ENCODE results near the gene PRMT7. TPM values are rescaled to one million over a fixed set of nuclear protein-coding genes. Genes with fewer than 3 reads are reported as not detected.

Gene PRMT7
- total RNA-seq, 1 experiment from 2014 or later = 156 TPM

- Histone ChIP-seq H3K36me3 (ENCODE audit: control insufficient read depth, insufficient read depth, low read length) (no peaks in the 10 kb centered on the region), H3K4me1 (0 out of 2 replicates have a peak, but pooled peaks cover 4% of the 10 kb centered on the region), H3K4me3 (ENCODE audit: low read depth, low read length) (no peak overlapping the region), H3K27me3 (replicated peaks; ENCODE audit: control insufficient read depth, insufficient read depth, low read length) (no peaks in the 10 kb centered on the region), H3K9me3 (no peaks in the 10 kb centered on the region)
- intact Hi-C loops (cut with micrococcal nuclease; ENCODE audit: unreplicated experiment) = no loop called here
- DNase-seq = no peak
- Mint-ChIP-seq H3K36me3 (ENCODE audit: insufficient read depth, unreplicated experiment) (peaks cover 33% of the 10 kb centered on the region), H3K27ac (ENCODE audit: unreplicated experiment) (no peak overlapping the region), H3K4me3 (ENCODE audit: unreplicated experiment) (no peak overlapping the region), H3K9me3 (ENCODE audit: unreplicated experiment) (no peaks in the 10 kb centered on the region), H3K4me1 (ENCODE audit: low read depth, unreplicated experiment) (peaks cover 12% of the 10 kb centered on the region), H3K27me3 (ENCODE audit: insufficient read depth, unreplicated experiment) (no peaks in the 10 kb centered on the region)
- CTCF ChIA-PET = interaction anchor here (1.0 kb wide), 1 partner anchor 13 kb away, joined by 3 read pairs; no protein-coding TSS in a partner anchor
- POLR2A ChIA-PET = no interaction called here
- TF ChIP-seq, protein P1, sequence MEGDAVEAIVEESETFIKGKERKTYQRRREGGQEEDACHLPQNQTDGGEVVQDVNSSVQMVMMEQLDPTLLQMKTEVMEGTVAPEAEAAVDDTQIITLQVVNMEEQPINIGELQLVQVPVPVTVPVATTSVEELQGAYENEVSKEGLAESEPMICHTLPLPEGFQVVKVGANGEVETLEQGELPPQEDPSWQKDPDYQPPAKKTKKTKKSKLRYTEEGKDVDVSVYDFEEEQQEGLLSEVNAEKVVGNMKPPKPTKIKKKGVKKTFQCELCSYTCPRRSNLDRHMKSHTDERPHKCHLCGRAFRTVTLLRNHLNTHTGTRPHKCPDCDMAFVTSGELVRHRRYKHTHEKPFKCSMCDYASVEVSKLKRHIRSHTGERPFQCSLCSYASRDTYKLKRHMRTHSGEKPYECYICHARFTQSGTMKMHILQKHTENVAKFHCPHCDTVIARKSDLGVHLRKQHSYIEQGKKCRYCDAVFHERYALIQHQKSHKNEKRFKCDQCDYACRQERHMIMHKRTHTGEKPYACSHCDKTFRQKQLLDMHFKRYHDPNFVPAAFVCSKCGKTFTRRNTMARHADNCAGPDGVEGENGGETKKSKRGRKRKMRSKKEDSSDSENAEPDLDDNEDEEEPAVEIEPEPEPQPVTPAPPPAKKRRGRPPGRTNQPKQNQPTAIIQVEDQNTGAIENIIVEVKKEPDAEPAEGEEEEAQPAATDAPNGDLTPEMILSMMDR (IDR thresholded peaks at IDR 0.05; ENCODE audit: insufficient read depth in 1 of 2, low read depth in 1 of 2, low read length in 1 of 2, severe bottlenecking in 1 of 2, unreplicated experiment in 1 of 2) = no peak
- no TSS peak for BruUV-seq (replicated peaks)
Measured at GRCh38 chr16:68371706-68372380, 61.0 kb downstream of the PRMT7 start.

- no peaks in the 10 kb centered on the region for H3K9me3 Mint-ChIP-seq (ENCODE audit: unreplicated experiment)
- BruUV-seq (replicated peaks) = no TSS peak
- no peaks in the 10 kb centered on the region for H3K27me3 ChIP-seq (replicated peaks; ENCODE audit: control insufficient read depth, insufficient read depth, low read length)
- no peak overlapping the region for H3K4me3 ChIP-seq (ENCODE audit: low read depth, low read length)
- peaks cover 28% of the 10 kb centered on the region for H3K36me3 Mint-ChIP-seq (ENCODE audit: insufficient read depth, unreplicated experiment)
- H3K27ac Mint-ChIP-seq (ENCODE audit: unreplicated experiment) = no peak overlapping the region
- no peaks in the 10 kb centered on the region for H3K9me3 ChIP-seq
- H3K4me3 Mint-ChIP-seq (ENCODE audit: unreplicated experiment) = no peak overlapping the region
- intact Hi-C loops (cut with micrococcal nuclease; ENCODE audit: unreplicated experiment) = no loop called here
- ChIA-PET POLR2A (no interaction called here), CTCF (interaction anchor here (1.0 kb wide), 1 partner anchor 12 kb away, joined by 3 read pairs; no protein-coding TSS in a partner anchor)
- no peak for DNase-seq
- H3K36me3 ChIP-seq (ENCODE audit: control insufficient read depth, insufficient read depth, low read length) = no peaks in the 10 kb centered on the region
- peaks cover 12% of the 10 kb centered on the region for H3K4me1 Mint-ChIP-seq (ENCODE audit: low read depth, unreplicated experiment)
- TF ChIP-seq, protein P1 (IDR thresholded peaks at IDR 0.05; ENCODE audit: insufficient read depth in 1 of 2, low read depth in 1 of 2, low read length in 1 of 2, severe bottlenecking in 1 of 2, unreplicated experiment in 1 of 2) = no peak
- 0 out of 2 replicates have a peak, but pooled peaks cover 4% of the 10 kb centered on the region for H3K4me1 ChIP-seq
- no peaks in the 10 kb centered on the region for H3K27me3 Mint-ChIP-seq (ENCODE audit: insufficient read depth, unreplicated experiment)
Measured at GRCh38 chr16:68372381-68372720, 61.5 kb downstream of the PRMT7 start.

- intact Hi-C loops (cut with micrococcal nuclease; ENCODE audit: unreplicated experiment) = no loop called here
- CTCF ChIA-PET = interaction anchor here (1.0 kb wide), 1 partner anchor 12 kb away, joined by 3 read pairs; no protein-coding TSS in a partner anchor
- H3K4me3 Mint-ChIP-seq (ENCODE audit: unreplicated experiment) = no peak overlapping the region
- no peaks in the 10 kb centered on the region for H3K36me3 ChIP-seq (ENCODE audit: control insufficient read depth, insufficient read depth, low read length)
- no peak overlapping the region for H3K4me3 ChIP-seq (ENCODE audit: low read depth, low read length)
- no peak overlapping the region for H3K27ac Mint-ChIP-seq (ENCODE audit: unreplicated experiment)
- POLR2A ChIA-PET = no interaction called here
- peaks cover 12% of the 10 kb centered on the region for H3K4me1 Mint-ChIP-seq (ENCODE audit: low read depth, unreplicated experiment)
- H3K9me3 ChIP-seq = no peaks in the 10 kb centered on the region
- DNase-seq = no peak
- H3K9me3 Mint-ChIP-seq (ENCODE audit: unreplicated experiment) = no peaks in the 10 kb centered on the region
- 0 out of 2 replicates have a peak, but pooled peaks cover 4% of the 10 kb centered on the region for H3K4me1 ChIP-seq
- no peaks in the 10 kb centered on the region for H3K27me3 ChIP-seq (replicated peaks; ENCODE audit: control insufficient read depth, insufficient read depth, low read length)
- no peaks in the 10 kb centered on the region for H3K27me3 Mint-ChIP-seq (ENCODE audit: insufficient read depth, unreplicated experiment)
- BruUV-seq (replicated peaks) = no TSS peak
- peaks cover 24% of the 10 kb centered on the region for H3K36me3 Mint-ChIP-seq (ENCODE audit: insufficient read depth, unreplicated experiment)
- TF ChIP-seq, protein P1 (IDR thresholded peaks at IDR 0.05; ENCODE audit: insufficient read depth in 1 of 2, low read depth in 1 of 2, low read length in 1 of 2, severe bottlenecking in 1 of 2, unreplicated experiment in 1 of 2) = no peak
Measured at GRCh38 chr16:68372806-68373205, 62.0 kb downstream of the PRMT7 start.

Data from Caco-2 (cell line).